ENCODE data around the gene ZNF385B. TPM values are rescaled to one million over a fixed set of nuclear protein-coding genes. Genes with fewer than 3 reads are reported as not detected.

The ZNF385B gene
- total and polyA plus RNA-seq, 4 donors, result 3.0 to 7.2 (median 3.9) TPM

DNA sequence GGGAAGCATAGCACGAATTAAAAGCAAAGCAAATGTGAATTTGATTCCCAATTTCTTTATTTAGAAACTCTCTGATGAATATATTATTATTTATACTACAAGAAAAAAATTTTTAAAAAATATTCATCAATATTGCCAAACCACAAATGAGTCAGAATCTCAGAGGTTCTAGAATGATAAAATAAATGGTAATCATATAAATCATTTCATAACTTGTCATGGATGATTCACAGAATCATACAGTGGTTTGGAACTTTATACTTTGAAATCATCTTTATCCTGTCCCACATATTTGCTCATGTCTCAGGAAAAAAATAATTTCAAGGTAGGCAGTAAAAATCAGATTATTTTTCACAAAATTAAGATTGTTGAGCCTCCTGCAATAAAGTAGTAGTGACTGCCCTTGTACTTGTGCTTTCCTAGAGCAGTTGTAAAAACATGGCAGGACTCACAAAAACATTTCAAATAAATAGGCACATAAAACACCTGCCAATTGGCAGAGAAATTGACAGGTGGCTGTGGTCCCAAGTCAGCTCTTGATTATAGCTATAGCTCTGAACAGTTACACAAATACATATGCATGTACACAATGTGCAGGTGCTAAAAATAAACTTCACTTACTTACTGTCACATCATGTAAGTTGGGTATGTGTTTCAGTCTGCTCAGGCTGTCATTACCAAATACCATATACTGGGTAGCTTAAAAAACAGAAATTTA, 322.8 kb downstream of the ZNF385B start:
- 84% methylated on average over 1 of the region's 1 CpG for WGBS
- TF ChIP-seq NR2F2 (IDR thresholded peaks at IDR 0.05) (no peak), FOXA2 (IDR thresholded peaks at IDR 0.05) (no peak), RXRA (IDR thresholded peaks at IDR 0.05) (no peak), HNF4A (conservative IDR thresholded peaks at IDR 0.05) (no peak), EGR1 (IDR thresholded peaks at IDR 0.05; ENCODE audit: low read depth in 2 of 2) (no peak), FOXA1 (IDR thresholded peaks at IDR 0.05) (no peak), TAF1 (conservative IDR thresholded peaks at IDR 0.05) (no peak), GABPA (IDR thresholded peaks at IDR 0.05 in 1 of 2, conservative IDR thresholded peaks at IDR 0.05 in 1 of 2) (no peak), HNF4G (IDR thresholded peaks at IDR 0.05) (no peak), SP1 (IDR thresholded peaks at IDR 0.05) (no peak)
- TF ChIP-seq, protein P1, sequence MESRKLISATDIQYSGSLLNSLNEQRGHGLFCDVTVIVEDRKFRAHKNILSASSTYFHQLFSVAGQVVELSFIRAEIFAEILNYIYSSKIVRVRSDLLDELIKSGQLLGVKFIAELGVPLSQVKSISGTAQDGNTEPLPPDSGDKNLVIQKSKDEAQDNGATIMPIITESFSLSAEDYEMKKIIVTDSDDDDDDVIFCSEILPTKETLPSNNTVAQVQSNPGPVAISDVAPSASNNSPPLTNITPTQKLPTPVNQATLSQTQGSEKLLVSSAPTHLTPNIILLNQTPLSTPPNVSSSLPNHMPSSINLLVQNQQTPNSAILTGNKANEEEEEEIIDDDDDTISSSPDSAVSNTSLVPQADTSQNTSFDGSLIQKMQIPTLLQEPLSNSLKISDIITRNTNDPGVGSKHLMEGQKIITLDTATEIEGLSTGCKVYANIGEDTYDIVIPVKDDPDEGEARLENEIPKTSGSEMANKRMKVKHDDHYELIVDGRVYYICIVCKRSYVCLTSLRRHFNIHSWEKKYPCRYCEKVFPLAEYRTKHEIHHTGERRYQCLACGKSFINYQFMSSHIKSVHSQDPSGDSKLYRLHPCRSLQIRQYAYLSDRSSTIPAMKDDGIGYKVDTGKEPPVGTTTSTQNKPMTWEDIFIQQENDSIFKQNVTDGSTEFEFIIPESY (IDR thresholded peaks at IDR 0.05), result no peak
- TF ChIP-seq, protein P2, sequence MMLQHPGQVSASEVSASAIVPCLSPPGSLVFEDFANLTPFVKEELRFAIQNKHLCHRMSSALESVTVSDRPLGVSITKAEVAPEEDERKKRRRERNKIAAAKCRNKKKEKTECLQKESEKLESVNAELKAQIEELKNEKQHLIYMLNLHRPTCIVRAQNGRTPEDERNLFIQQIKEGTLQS (IDR thresholded peaks at IDR 0.05), result no peak
- Histone ChIP-seq H3K4me3 (ENCODE audit: low read depth in 1 of 3, low read length in 3 of 3) (no peak overlapping the region), H3K27ac (ENCODE audit: low read depth in 1 of 2, low read length in 2 of 2) (no peak overlapping the region), H3K27me3 (ENCODE audit: control insufficient read depth in 4 of 4, insufficient read depth in 4 of 4, low read length in 3 of 4) (no peaks in the 10 kb centered on the region), H3K9me3 (ENCODE audit: control insufficient read depth in 4 of 4, low read length in 3 of 4) (peaks cover 0 to 3% (median 0%) of the 10 kb centered on the region in 4 donors), H3K4me1 (ENCODE audit: control insufficient read depth in 4 of 4, insufficient read depth in 4 of 4, low read length in 3 of 4) (peaks cover 0 to under 1% (median 0%) of the 10 kb centered on the region in 4 donors), H3K9ac (ENCODE audit: low read depth in 1 of 2, low read length in 2 of 2) (no peak overlapping the region), H3K36me3 (ENCODE audit: control insufficient read depth in 4 of 4, insufficient read depth in 3 of 4, low read depth in 1 of 4, low read length in 3 of 4) (peaks cover 5 to 14% (median 10%) of the 10 kb centered on the region in 4 donors)
- DNase-seq (ENCODE audit: low spot score), result no peak

DNA sequence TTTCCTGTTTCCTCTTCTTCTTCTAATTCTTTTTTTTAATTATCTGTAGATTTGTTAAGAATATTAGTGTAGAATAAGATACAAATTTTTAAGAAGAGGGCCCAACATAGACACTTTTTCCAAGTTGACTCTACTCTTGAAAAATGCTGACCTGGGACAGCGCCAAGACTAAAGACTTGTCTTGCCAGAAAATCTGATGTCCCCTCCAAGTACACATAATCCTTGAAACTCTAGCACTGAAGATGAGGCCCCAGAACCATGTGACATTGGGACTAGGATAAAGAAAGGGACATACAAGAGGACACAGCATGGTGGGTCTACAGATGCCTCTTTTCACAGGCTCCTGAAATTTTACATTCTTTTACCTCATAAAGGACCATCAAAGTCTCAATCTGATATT, 325.2 kb downstream of the ZNF385B start:
- DNase-seq (ENCODE audit: low spot score), result no peak
- Histone ChIP-seq H3K4me1 (ENCODE audit: control insufficient read depth in 4 of 4, insufficient read depth in 4 of 4, low read length in 3 of 4) (no peaks in the 10 kb centered on the region), H3K9ac (ENCODE audit: low read depth in 1 of 2, low read length in 2 of 2) (no peak overlapping the region), H3K36me3 (ENCODE audit: control insufficient read depth in 4 of 4, insufficient read depth in 3 of 4, low read depth in 1 of 4, low read length in 3 of 4) (peaks cover 5 to 13% (median 8%) of the 10 kb centered on the region in 4 donors), H3K27ac (ENCODE audit: low read depth in 1 of 2, low read length in 2 of 2) (no peak overlapping the region), H3K9me3 (ENCODE audit: control insufficient read depth in 4 of 4, low read length in 3 of 4) (peaks cover 0 to 3% (median 0%) of the 10 kb centered on the region in 4 donors), H3K4me3 (ENCODE audit: low read depth in 1 of 3, low read length in 3 of 3) (no peak overlapping the region), H3K27me3 (ENCODE audit: control insufficient read depth in 4 of 4, insufficient read depth in 4 of 4, low read length in 3 of 4) (no peaks in the 10 kb centered on the region)
- TF ChIP-seq REST (IDR thresholded peaks at IDR 0.05) (no peak), RXRA (IDR thresholded peaks at IDR 0.05) (no peak), YY1 (IDR thresholded peaks at IDR 0.05) (no peak), CTCF (IDR thresholded peaks at IDR 0.05; ENCODE audit: low read depth, low read length, missing input control) (no peak), HNF4A (conservative IDR thresholded peaks at IDR 0.05) (no peak), GABPA (IDR thresholded peaks at IDR 0.05 in 1 of 2, conservative IDR thresholded peaks at IDR 0.05 in 1 of 2) (no peak), EGR1 (IDR thresholded peaks at IDR 0.05; ENCODE audit: low read depth in 2 of 2) (no peak), JUND (IDR thresholded peaks at IDR 0.05) (no peak), TAF1 (conservative IDR thresholded peaks at IDR 0.05) (no peak), HNF4G (IDR thresholded peaks at IDR 0.05) (no peak), RAD21 (IDR thresholded peaks at IDR 0.05) (no peak), FOXA2 (IDR thresholded peaks at IDR 0.05) (no peak), FOXA1 (IDR thresholded peaks at IDR 0.05) (no peak)
- TF ChIP-seq, protein P2 (IDR thresholded peaks at IDR 0.05), result no peak
- TF ChIP-seq, protein P1 (IDR thresholded peaks at IDR 0.05), result no peak
- TF ChIP-seq, protein P3, sequence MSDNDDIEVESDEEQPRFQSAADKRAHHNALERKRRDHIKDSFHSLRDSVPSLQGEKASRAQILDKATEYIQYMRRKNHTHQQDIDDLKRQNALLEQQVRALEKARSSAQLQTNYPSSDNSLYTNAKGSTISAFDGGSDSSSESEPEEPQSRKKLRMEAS (IDR thresholded peaks at IDR 0.05), result no peak
- 96% methylated on average over 1 of the region's 1 CpG for WGBS
